ENCODE results near the gene RFK.

DNA sequence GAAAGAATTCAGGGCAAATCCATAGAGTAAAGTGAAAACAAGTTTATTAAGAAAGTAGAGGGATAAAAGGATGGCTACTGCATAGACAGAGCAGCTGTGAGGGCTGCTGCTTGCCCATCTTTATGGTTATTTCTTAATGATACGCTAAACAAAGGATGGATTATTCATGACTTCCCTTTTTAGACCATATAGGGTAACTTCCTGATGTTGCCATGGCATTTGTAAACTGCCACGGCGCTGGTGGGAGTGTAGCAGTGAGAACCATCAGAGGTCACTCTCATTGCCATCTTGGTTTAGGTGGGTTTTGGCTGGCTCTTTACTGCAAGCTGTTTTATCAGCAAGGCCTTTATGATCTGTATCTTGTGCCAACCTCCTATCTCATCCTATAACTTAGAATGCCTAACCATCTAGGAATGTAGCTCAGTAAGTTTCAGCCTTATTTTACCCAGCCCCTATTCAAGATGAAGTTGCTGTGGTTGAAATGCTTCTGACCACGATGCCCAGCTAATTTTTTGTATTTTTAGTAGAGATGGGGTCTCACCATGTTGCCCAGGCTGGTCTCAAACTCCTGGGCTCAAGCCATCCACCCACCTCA, 42.1 kb downstream of the RFK start:
- no peak for TF ChIP-seq CTCF (optimal IDR thresholded peaks at IDR 0.05 in 1 of 3, IDR thresholded peaks at IDR 0.05 in 1 of 3, conservative IDR thresholded peaks at IDR 0.05 in 1 of 3; ENCODE audit: extremely low read depth in 1 of 3, insufficient read depth in 2 of 3, low read length in 3 of 3)
- TF ChIP-seq EZH2 (IDR thresholded peaks at IDR 0.05; ENCODE audit: low read length) = no peak
